Trophoblast cell (in vitro differentiated cells and primary cell): ENCODE results near the gene GTF3C1.

Source experiments
- DNase-seq, 2 donors: peaks; one replicate each; pipeline ENCODE4 v3.0.0-alpha.2; 2016
- H2AFZ ChIP-seq: 2 replicates; pipeline ENCODE4 v1.6.1; 2013; ENCODE audit warnings: low read length, moderate library complexity, mild to moderate bottlenecking; ENCODE audit not compliant: insufficient read depth, poor library complexity
- H2AK5ac ChIP-seq: 2 replicates; pipeline ENCODE4 v1.6.1; 2013; ENCODE audit warnings: mild to moderate bottlenecking, low read length
- H2BK120ac ChIP-seq: 2 replicates; pipeline ENCODE4 v1.6.1; 2013; ENCODE audit warnings: low read length, mild to moderate bottlenecking, moderate library complexity; ENCODE audit not compliant: insufficient read depth, poor library complexity
- H2BK12ac ChIP-seq: 2 replicates; pipeline ENCODE4 v1.6.1; 2013; ENCODE audit warnings: mild to moderate bottlenecking, low read length, moderate library complexity
- H2BK5ac ChIP-seq: 2 replicates; pipeline ENCODE4 v1.6.1; 2013; ENCODE audit warnings: low read length, low read depth, moderate library complexity, mild to moderate bottlenecking; ENCODE audit not compliant: poor library complexity
- H3K14ac ChIP-seq: 2 replicates; pipeline ENCODE4 v1.6.1; 2013; ENCODE audit warnings: mild to moderate bottlenecking, low read length
- H3K18ac ChIP-seq: 2 replicates; pipeline ENCODE4 v1.6.1; 2013; ENCODE audit warnings: mild to moderate bottlenecking, low read length
- H3K23ac ChIP-seq: 2 replicates; pipeline ENCODE4 v1.6.1; 2013; ENCODE audit warnings: low read length
- H3K27ac ChIP-seq: 2 replicates; pipeline ENCODE4 v1.5.1; 2013; ENCODE audit warnings: low read depth, mild to moderate bottlenecking, inconsistent platforms, low read length, moderate library complexity
- H3K27me3 ChIP-seq: 2 replicates; pipeline ENCODE4 v1.6.1; 2013; ENCODE audit warnings: inconsistent platforms, mild to moderate bottlenecking, low read length, moderate library complexity; ENCODE audit not compliant: insufficient read depth
- H3K36me3 ChIP-seq, 2 experiments: 1 replicate in 1 of 2; 2 replicates in 1 of 2; pipeline ENCODE4 v1.6.1; 2013; ENCODE audit warnings: low read length in 2 of 2, mild to moderate bottlenecking in 2 of 2, moderate library complexity in 1 of 2; ENCODE audit not compliant: insufficient read depth in 2 of 2, control insufficient read depth in 1 of 2
- H3K4ac ChIP-seq: 2 replicates; pipeline ENCODE4 v1.6.1; 2013; ENCODE audit warnings: low read depth, mild to moderate bottlenecking, low read length, moderate library complexity
- H3K4me1 ChIP-seq, 2 experiments: 1 replicate in 1 of 2; 2 replicates in 1 of 2; pipeline ENCODE4 v1.6.1; 2013; ENCODE audit warnings: low read length in 2 of 2, mild to moderate bottlenecking in 2 of 2, moderate library complexity in 1 of 2; ENCODE audit not compliant: insufficient read depth in 2 of 2, control insufficient read depth in 1 of 2
- H3K4me2 ChIP-seq: 2 replicates; pipeline ENCODE4 v1.6.1; 2013; ENCODE audit warnings: inconsistent platforms, mild to moderate bottlenecking, low read length, moderate library complexity
- H3K4me3 ChIP-seq: 2 replicates; pipeline ENCODE4 v1.5.1; 2013; ENCODE audit warnings: mild to moderate bottlenecking, low read depth, low read length, inconsistent platforms
- H3K79me1 ChIP-seq: one replicate; pipeline ENCODE4 v1.6.1; 2013; ENCODE audit warnings: low read length
- H3K79me2 ChIP-seq: 2 replicates; pipeline ENCODE4 v1.6.1; 2013; ENCODE audit warnings: low read length, mild to moderate bottlenecking; ENCODE audit not compliant: control insufficient read depth, insufficient read depth, poor library complexity
- H3K9ac ChIP-seq: 2 replicates; pipeline ENCODE4 v1.6.1; 2013; ENCODE audit warnings: mild to moderate bottlenecking, low read length
- H3K9me3 ChIP-seq: 2 replicates; pipeline ENCODE4 v1.6.1; 2013; ENCODE audit warnings: low read depth, mild to moderate bottlenecking, control low read depth, inconsistent platforms, low read length; ENCODE audit not compliant: insufficient read depth
- H4K12ac ChIP-seq: 2 replicates; pipeline ENCODE4 v1.6.1; 2013; ENCODE audit warnings: low read depth, mild to moderate bottlenecking, low read length, moderate library complexity
- H4K8ac ChIP-seq: 2 replicates; pipeline ENCODE4 v1.6.1; 2013; ENCODE audit warnings: low read depth, mild to moderate bottlenecking, low read length, moderate library complexity
- H4K91ac ChIP-seq: one replicate; pipeline ENCODE4 v1.6.1; 2013; ENCODE audit warnings: low read depth, mild to moderate bottlenecking, low read length, moderate library complexity
- WGBS: extraction: QIAGEN DNeasy Blood & Tissue Kit; methylation state at CpG from one replicate; pipeline ENCODE4 v1.1.7; 2013; ENCODE audit warnings: missing lambda C conversion rate; ENCODE audit not compliant: insufficient read length, insufficient coverage; ENCODE audit errors: extremely low coverage; 5-methylcytosine and 5-hydroxymethylcytosine counted together

Gene GTF3C1

GRCh38 chr16:27427538-27427937 lies 122.2 kb downstream of the GTF3C1 start:
- H3K14ac ChIP-seq = no peak overlapping the region
- no peak overlapping the region for H2AFZ ChIP-seq
- H3K4me1 ChIP-seq = peaks cover 5 to 8% of the 10 kb centered on the region in 2 experiments
- no peak overlapping the region for H3K4me3 ChIP-seq
- no peak overlapping the region for H3K4me2 ChIP-seq
- H2BK12ac ChIP-seq = no peak overlapping the region
- H3K18ac ChIP-seq = no peak overlapping the region
- H3K23ac ChIP-seq = no peak overlapping the region
- DNase-seq = no peak
- no peak overlapping the region for H4K12ac ChIP-seq
- WGBS = no CpG with 5 or more reads among the region's 5 CpGs
- H3K27me3 ChIP-seq = no peaks in the 10 kb centered on the region
- H4K91ac ChIP-seq = no peak overlapping the region
- peaks cover 2% of the 10 kb centered on the region for H3K79me2 ChIP-seq
- H3K79me1 ChIP-seq = no peaks in the 10 kb centered on the region
- H3K9ac ChIP-seq = no peak overlapping the region
- no peaks in the 10 kb centered on the region for H3K36me3 ChIP-seq
- no peak overlapping the region for H3K4ac ChIP-seq
- no peak overlapping the region for H3K27ac ChIP-seq
- no peak overlapping the region for H2BK120ac ChIP-seq
- no peak overlapping the region for H4K8ac ChIP-seq
- H2BK5ac ChIP-seq = no peak overlapping the region
- no peak overlapping the region for H2AK5ac ChIP-seq
- H3K9me3 ChIP-seq = no peaks in the 10 kb centered on the region

DNA sequence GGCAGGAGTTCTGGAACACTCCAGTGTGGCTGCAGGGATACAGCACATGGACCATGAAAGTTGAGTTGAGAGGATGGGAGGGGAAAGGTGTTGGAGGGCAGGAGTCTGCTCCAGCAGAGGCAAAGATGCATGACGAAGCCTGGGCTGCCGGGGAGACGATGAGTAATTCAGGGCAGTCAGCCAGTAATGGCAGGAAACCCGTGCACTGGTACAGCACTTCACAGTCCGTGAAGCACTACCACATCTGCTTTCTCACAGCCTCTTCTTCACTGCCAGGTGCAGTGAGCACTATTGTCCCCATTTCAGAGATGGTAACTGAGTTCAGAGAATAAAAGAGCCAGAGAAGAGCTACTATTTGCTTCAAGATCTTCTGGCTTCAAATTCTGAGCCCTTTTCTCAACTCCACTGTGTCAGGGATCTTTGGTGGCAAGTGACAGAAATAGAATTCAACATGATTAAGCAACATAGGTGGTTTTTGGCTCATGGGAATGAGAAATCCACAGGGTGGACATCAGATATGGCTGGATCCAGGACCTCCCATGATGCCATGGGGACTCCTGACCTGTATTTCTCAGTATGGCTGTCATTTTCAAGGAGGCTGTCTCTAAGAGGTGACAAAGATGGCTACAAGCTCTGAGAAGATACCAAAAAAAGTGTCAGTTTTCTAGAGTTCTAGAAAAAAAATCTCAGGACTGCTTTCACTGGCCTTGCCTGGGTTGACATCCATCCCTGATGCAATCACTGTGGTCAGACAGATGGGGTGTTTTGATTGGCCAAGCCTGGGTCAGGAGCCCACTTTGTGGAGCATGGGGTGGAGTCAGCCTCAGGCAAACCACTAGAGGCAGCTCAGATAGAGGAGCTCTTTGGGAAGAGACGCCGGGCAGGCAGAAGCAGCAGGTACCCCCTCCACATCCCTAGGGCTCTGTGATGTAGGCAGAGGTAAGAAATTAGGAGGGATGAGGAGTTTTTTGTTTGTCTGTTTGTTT lies 123.0 kb downstream of the GTF3C1 start:
- H3K23ac ChIP-seq = no peak overlapping the region
- no peak overlapping the region for H4K12ac ChIP-seq
- no peak overlapping the region for H3K18ac ChIP-seq
- peaks cover 0 to under 1% of the 10 kb centered on the region in 2 experiments for H3K4me1 ChIP-seq
- H3K4ac ChIP-seq = no peak overlapping the region
- H2BK5ac ChIP-seq = no peak overlapping the region
- H4K8ac ChIP-seq = no peak overlapping the region
- H3K36me3 ChIP-seq = no peaks in the 10 kb centered on the region
- no peak overlapping the region for H3K4me2 ChIP-seq
- no peaks in the 10 kb centered on the region for H3K79me2 ChIP-seq
- H2AFZ ChIP-seq = no peak overlapping the region
- no peak overlapping the region for H4K91ac ChIP-seq
- H3K4me3 ChIP-seq = no peak overlapping the region
- no CpG with 5 or more reads among the region's 7 CpGs for WGBS
- H2BK12ac ChIP-seq = no peak overlapping the region
- no peak overlapping the region for H2BK120ac ChIP-seq
- H3K27me3 ChIP-seq = no peaks in the 10 kb centered on the region
- no peak for DNase-seq
- H2AK5ac ChIP-seq = no peak overlapping the region
- no peak overlapping the region for H3K14ac ChIP-seq
- no peaks in the 10 kb centered on the region for H3K79me1 ChIP-seq
- no peak overlapping the region for H3K9ac ChIP-seq
- no peaks in the 10 kb centered on the region for H3K9me3 ChIP-seq
- no peak overlapping the region for H3K27ac ChIP-seq

- no peak overlapping the region for H3K14ac ChIP-seq
- no peaks in the 10 kb centered on the region for H3K79me2 ChIP-seq
- no peak overlapping the region for H2BK12ac ChIP-seq
- no peak overlapping the region for H3K27ac ChIP-seq
- H3K27me3 ChIP-seq = no peaks in the 10 kb centered on the region
- no peak overlapping the region for H2AK5ac ChIP-seq
- H3K4me2 ChIP-seq = no peak overlapping the region
- H4K12ac ChIP-seq = no peak overlapping the region
- H3K4ac ChIP-seq = no peak overlapping the region
- H3K9ac ChIP-seq = no peak overlapping the region
- H2BK5ac ChIP-seq = no peak overlapping the region
- no peaks in the 10 kb centered on the region for H3K4me1 ChIP-seq
- no peak overlapping the region for H3K4me3 ChIP-seq
- WGBS = no CpG with 5 or more reads among the region's 1 CpG
- no peak for DNase-seq
- no peak overlapping the region for H4K91ac ChIP-seq
- no peaks in the 10 kb centered on the region for H3K9me3 ChIP-seq
- H2AFZ ChIP-seq = no peak overlapping the region
- no peak overlapping the region for H4K8ac ChIP-seq
- no peaks in the 10 kb centered on the region for H3K79me1 ChIP-seq
- no peak overlapping the region for H2BK120ac ChIP-seq
- no peak overlapping the region for H3K18ac ChIP-seq
- no peaks in the 10 kb centered on the region for H3K36me3 ChIP-seq
- no peak overlapping the region for H3K23ac ChIP-seq
Measured at GRCh38 chr16:27425961-27426360, 123.8 kb downstream of the GTF3C1 start.

DNA sequence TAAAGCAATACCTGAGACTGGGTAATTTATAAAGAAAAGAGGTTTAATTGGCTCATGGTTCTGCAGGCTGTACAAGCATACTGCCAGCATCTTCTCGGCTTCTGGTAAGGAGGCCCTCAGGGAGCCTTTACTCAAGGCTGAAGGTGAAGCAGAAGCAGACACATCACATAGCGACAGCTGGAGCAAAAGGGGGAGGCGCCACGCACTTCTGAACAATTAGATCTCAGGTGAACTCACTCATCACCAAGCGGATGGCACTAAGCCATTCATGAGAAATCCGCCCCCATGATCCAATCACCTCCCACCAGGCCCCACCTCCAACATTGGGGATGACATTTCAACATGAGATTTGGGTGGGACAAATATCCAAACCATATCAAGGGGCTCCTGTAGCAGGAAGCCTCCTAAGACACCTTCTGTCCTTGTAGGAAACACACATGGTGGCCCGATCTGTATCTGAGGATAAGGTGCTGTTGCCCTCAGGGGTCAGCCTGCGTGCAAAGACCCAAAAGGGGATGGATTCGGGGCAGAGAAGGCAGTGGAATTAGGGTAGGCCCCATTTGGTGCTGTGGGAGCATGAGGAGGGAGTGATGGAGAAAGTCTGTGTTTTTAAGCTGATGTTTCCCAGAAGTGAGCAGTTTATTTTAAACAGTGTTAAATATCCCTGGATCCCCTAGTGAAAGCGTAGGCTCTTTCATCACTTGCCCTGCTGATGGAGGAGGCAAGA lies 124.8 kb downstream of the GTF3C1 start:
- H3K27ac ChIP-seq = no peak overlapping the region

More for the DNA sequence above, 124.8 kb downstream of the GTF3C1 start:
- H4K8ac ChIP-seq = no peak overlapping the region
- H3K9me3 ChIP-seq = no peaks in the 10 kb centered on the region
- no peak overlapping the region for H3K9ac ChIP-seq
- no CpG with 5 or more reads among the region's 10 CpGs for WGBS
- H3K4me3 ChIP-seq = no peak overlapping the region
- H3K23ac ChIP-seq = no peak overlapping the region
- H3K36me3 ChIP-seq = no peaks in the 10 kb centered on the region
- no peaks in the 10 kb centered on the region for H3K27me3 ChIP-seq
- H2AFZ ChIP-seq = no peak overlapping the region
- no peak overlapping the region for H3K18ac ChIP-seq
- H3K4me1 ChIP-seq = no peaks in the 10 kb centered on the region
- H2BK5ac ChIP-seq = no peak overlapping the region
- H4K12ac ChIP-seq = no peak overlapping the region
- H2AK5ac ChIP-seq = no peak overlapping the region
- H4K91ac ChIP-seq = no peak overlapping the region
- no peaks in the 10 kb centered on the region for H3K79me1 ChIP-seq
- no peak for DNase-seq
- H2BK12ac ChIP-seq = no peak overlapping the region
- no peaks in the 10 kb centered on the region for H3K79me2 ChIP-seq
- no peak overlapping the region for H2BK120ac ChIP-seq
- H3K14ac ChIP-seq = no peak overlapping the region
- no peak overlapping the region for H3K4ac ChIP-seq
- H3K4me2 ChIP-seq = no peak overlapping the region
